ENCODE data around the gene FAF1.

Gene FAF1

DNA sequence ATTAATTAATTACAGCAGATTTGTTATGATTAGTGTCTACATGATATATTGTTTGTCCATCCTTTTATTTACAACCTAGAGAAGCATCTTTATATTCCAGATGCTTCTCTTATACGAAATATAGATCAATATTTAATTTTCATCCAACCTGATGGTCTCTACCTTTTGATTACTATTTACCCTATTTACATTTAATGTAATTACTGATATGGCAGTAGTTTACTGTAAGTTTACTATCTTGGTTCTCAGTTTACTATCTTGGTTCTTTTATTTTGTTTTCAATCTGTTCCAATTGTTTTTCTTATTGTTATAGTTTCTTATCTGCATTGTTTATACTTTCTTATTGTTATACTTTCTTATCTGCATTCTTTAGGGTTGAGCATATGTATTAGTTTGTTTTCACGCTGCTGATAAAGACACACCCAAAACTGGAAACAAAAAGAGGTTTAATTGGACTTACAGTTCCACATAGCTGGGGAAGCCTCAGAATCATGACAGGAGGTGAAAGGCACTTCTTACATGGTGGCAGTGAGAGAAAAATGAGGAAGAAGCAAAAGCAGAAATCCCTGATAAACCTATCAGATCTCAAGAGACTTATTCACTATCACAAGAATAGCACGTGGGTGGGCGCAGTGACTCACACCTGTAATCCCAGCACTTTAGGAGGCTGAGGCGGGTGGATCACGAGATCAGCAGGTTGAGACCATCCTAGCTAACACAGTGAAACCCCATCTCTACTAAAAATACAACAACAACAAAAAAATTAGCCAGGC is 28.9 kb downstream of the FAF1 start:
- in situ Hi-C loops (cut with MboI; ENCODE audit: low pct_unique_long_range_greater_than_20kb, low sequenced_read_pairs, unreplicated experiment), result loop anchor here (10.0 kb wide), 1 partner anchor 114 kb away; no protein-coding TSS in a partner anchor
- TF ChIP-seq, protein P1, sequence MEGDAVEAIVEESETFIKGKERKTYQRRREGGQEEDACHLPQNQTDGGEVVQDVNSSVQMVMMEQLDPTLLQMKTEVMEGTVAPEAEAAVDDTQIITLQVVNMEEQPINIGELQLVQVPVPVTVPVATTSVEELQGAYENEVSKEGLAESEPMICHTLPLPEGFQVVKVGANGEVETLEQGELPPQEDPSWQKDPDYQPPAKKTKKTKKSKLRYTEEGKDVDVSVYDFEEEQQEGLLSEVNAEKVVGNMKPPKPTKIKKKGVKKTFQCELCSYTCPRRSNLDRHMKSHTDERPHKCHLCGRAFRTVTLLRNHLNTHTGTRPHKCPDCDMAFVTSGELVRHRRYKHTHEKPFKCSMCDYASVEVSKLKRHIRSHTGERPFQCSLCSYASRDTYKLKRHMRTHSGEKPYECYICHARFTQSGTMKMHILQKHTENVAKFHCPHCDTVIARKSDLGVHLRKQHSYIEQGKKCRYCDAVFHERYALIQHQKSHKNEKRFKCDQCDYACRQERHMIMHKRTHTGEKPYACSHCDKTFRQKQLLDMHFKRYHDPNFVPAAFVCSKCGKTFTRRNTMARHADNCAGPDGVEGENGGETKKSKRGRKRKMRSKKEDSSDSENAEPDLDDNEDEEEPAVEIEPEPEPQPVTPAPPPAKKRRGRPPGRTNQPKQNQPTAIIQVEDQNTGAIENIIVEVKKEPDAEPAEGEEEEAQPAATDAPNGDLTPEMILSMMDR (IDR thresholded peaks at IDR 0.05; ENCODE audit: extremely low read depth, insufficient read depth, missing control alignments), result no peak
- DNase-seq (ENCODE audit: low spot score), result no peak

DNA sequence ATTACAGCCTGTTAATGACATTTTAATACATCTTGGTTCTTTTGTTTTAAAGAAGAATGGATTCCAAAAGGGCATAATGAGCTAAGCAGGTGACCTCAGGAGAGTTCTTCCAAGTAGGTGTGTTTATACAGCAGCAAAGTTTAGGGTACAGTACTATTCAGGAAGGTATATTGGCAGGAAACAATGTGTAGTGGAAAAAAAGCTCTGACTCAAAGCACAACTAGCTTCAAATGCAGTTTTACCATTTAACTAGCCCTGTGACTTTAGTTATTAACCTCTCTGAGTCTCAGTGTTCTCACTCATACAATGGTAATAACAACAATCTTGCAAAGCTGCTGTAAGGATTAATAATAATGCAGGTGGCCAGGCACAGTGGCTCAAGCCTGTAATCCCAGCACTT is 29.9 kb downstream of the FAF1 start:
- TF ChIP-seq, protein P1 (IDR thresholded peaks at IDR 0.05; ENCODE audit: extremely low read depth, insufficient read depth, missing control alignments), result no peak
- DNase-seq (ENCODE audit: low spot score), result peak; percentile 22
- in situ Hi-C loops (cut with MboI; ENCODE audit: low pct_unique_long_range_greater_than_20kb, low sequenced_read_pairs, unreplicated experiment), result loop anchor here (10.0 kb wide), 1 partner anchor 115 kb away; no protein-coding TSS in a partner anchor

DNA sequence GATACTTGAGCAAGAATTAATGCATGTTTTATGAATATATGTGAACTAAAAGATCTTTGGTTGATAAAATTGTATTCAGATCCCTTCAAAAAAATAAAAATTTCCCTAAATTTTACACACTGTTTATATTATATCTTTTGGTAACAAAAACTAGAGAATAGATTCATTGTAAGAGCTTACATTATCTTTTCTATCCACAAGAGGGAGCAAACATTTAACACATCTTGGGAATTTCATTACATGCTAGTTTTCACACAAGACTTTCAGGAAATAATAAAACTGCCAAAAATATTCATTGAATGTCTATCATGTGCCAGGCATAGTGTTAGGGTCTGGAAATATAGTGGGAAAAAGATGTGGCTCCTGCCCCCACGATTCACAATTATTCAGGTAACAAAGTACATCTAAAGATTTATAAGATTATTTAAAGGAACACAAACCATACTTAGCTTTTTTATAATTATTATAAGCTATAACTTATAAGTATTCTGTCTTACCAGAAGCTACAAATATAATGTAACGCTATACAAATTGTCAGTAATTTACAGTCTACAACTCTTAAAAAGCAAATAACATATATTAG is 30.6 kb downstream of the FAF1 start:
- no peak for DNase-seq (ENCODE audit: low spot score)
- TF ChIP-seq, protein P1 (IDR thresholded peaks at IDR 0.05; ENCODE audit: extremely low read depth, insufficient read depth, missing control alignments), result peak; percentile 47
- in situ Hi-C loops (cut with MboI; ENCODE audit: low pct_unique_long_range_greater_than_20kb, low sequenced_read_pairs, unreplicated experiment), result no loop called here

DNA sequence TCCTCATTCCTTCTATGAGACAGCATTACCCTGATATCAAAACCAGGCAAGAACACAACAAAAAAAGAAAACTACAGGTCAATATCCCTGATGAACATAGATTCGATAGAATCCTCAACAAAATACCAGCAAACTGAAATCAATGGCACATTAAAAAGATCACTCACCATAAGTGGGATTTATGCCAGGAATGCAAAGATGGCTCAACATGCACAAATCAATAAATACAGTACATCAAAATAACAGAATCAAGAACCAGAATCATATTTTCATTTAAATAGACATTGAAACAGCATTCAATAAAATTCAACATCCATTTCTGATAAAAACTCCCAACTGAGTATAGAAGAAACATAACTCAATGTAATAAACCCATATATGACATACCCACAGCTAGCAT is 36.5 kb downstream of the FAF1 start:
- no peak for DNase-seq (ENCODE audit: low spot score)
- TF ChIP-seq, protein P1 (IDR thresholded peaks at IDR 0.05; ENCODE audit: extremely low read depth, insufficient read depth, missing control alignments), result no peak
- in situ Hi-C loops (cut with MboI; ENCODE audit: low pct_unique_long_range_greater_than_20kb, low sequenced_read_pairs, unreplicated experiment), result no loop called here

DNA sequence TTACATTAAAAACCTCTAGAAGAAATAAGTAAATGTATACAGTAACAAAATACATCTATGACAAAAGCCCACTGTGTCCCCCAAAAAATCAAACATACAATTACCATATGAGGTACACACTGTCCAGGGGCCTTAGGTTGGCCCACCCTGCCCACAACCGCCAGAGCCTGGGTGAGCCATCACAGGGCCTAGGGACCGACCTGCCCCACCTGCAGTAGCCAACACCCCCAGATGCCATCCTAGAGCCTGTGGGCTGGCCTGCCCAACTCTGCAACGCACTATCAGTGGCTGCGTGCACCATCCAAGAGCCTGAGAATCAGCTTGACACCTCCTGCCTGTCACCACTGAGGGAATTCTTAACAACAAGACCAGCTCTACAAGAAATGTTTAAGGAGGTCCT is 39.0 kb downstream of the FAF1 start:
- in situ Hi-C loops (cut with MboI; ENCODE audit: low pct_unique_long_range_greater_than_20kb, low sequenced_read_pairs, unreplicated experiment), result no loop called here
- DNase-seq (ENCODE audit: low spot score), result no peak

DNA sequence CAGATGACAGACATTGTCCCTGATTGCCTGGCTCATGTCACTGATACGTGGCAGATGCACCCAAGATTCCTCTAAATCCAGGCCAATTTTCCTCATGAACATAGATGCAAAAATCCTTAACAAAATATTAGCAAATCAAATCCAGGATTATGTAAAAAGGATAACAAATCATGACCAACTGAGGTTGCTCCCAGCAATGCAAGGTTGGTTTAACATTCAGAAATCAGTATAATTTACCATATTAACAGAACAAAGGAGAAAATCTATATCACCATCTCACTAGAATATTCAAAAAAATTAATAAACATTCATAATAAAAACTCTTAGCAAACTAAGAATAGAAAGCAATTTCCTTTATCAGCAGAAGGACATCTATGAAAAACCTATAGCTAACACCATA is 39.7 kb downstream of the FAF1 start:
- TF ChIP-seq, protein P1 (IDR thresholded peaks at IDR 0.05; ENCODE audit: extremely low read depth, insufficient read depth, missing control alignments), result no peak
- DNase-seq (ENCODE audit: low spot score), result no peak
- in situ Hi-C loops (cut with MboI; ENCODE audit: low pct_unique_long_range_greater_than_20kb, low sequenced_read_pairs, unreplicated experiment), result no loop called here

More for the DNA sequence above, 39.0 kb downstream of the FAF1 start:
- TF ChIP-seq, protein P1 (IDR thresholded peaks at IDR 0.05; ENCODE audit: extremely low read depth, insufficient read depth, missing control alignments), result no peak
